Measurements from ENCODE around the gene TCAIM. TPM values are rescaled to one million over a fixed set of nuclear protein-coding genes. Genes with fewer than 3 reads are reported as not detected.

Gene TCAIM
- total RNA-seq, 4 donors from 2014 or later, result 15.5 to 26.9 (median 22.7) TPM

GRCh38 chr3:44329946-44330345 is 8.6 kb upstream of the TCAIM start:
- TF ChIP-seq CTCF (IDR thresholded peaks at IDR 0.05 in 4 of 5, conservative IDR thresholded peaks at IDR 0.05 in 1 of 5) (no peak), POLR2A (IDR thresholded peaks at IDR 0.05) (no peak)
- Histone ChIP-seq H3K4me3 (no peak overlapping the region), H3K36me3 (no peaks in the 10 kb centered on the region), H3K4me1 (no peaks in the 10 kb centered on the region), H3K9me3 (no peaks in the 10 kb centered on the region), H3K27me3 (no peaks in the 10 kb centered on the region), H3K27ac (no peak overlapping the region)
- DNase-seq (no peak), ATAC-seq (no peak)
- intact Hi-C loops (cut with DNase I; ENCODE audit: low total_unique reads) (loop anchor here (10.0 kb wide), 2 partner anchors 585 to 1325 kb away; no protein-coding TSS in a partner anchor), in situ Hi-C loops (cut with MboI; ENCODE audit: low sequenced_read_pairs in 4 of 4) (loop anchor here in 1 of 4 donors (10.0 to 25.0 kb wide), 2 partner anchors 182 to 295 kb away; partner anchors contain the start of gene ZNF197)

GRCh38 chr3:44330444-44330843 is 8.1 kb upstream of the TCAIM start:
- Histone ChIP-seq H3K27me3 (no peaks in the 10 kb centered on the region), H3K27ac (no peak overlapping the region), H3K4me1 (no peaks in the 10 kb centered on the region), H3K36me3 (no peaks in the 10 kb centered on the region), H3K9me3 (no peaks in the 10 kb centered on the region), H3K4me3 (no peak overlapping the region)
- ATAC-seq (no peak), DNase-seq (no peak)
- intact Hi-C loops (cut with DNase I; ENCODE audit: low total_unique reads) (loop anchor here (10.0 kb wide), 1 partner anchor 1326 kb away; no protein-coding TSS in a partner anchor), in situ Hi-C loops (cut with MboI; ENCODE audit: low sequenced_read_pairs in 4 of 4) (loop anchor here in 1 of 4 donors (25.0 kb wide), 1 partner anchor 182 kb away; no protein-coding TSS in a partner anchor)
- TF ChIP-seq CTCF (IDR thresholded peaks at IDR 0.05 in 4 of 5, conservative IDR thresholded peaks at IDR 0.05 in 1 of 5), result no peak
- TF ChIP-seq POLR2A (IDR thresholded peaks at IDR 0.05), result no peak

GRCh38 chr3:44334326-44334725 is 4.2 kb upstream of the TCAIM start:
- intact Hi-C loops (cut with DNase I; ENCODE audit: low total_unique reads) (loop anchor here (10.0 kb wide), 1 partner anchor 1330 kb away; no protein-coding TSS in a partner anchor), in situ Hi-C loops (cut with MboI; ENCODE audit: low sequenced_read_pairs in 4 of 4) (loop anchor here in 1 of 4 donors (25.0 kb wide), 1 partner anchor 178 kb away; no protein-coding TSS in a partner anchor)
- DNase-seq (no peak), ATAC-seq (no peak)
- Histone ChIP-seq H3K9me3 (no peaks in the 10 kb centered on the region), H3K4me3 (no peak overlapping the region), H3K27me3 (no peaks in the 10 kb centered on the region), H3K4me1 (peaks cover 8 to 10% of the 10 kb centered on the region in 2 donors), H3K27ac (no peak overlapping the region), H3K36me3 (no peaks in the 10 kb centered on the region)
- no peak for TF ChIP-seq POLR2A (IDR thresholded peaks at IDR 0.05)
- TF ChIP-seq CTCF (IDR thresholded peaks at IDR 0.05 in 4 of 5, conservative IDR thresholded peaks at IDR 0.05 in 1 of 5), result no peak

GRCh38 chr3:44337248-44337785 is 1.2 kb upstream of the TCAIM start:
- H3K36me3 ChIP-seq, result no peaks in the 10 kb centered on the region
- TF ChIP-seq POLR2A (IDR thresholded peaks at IDR 0.05), result no peak
- no peak for TF ChIP-seq CTCF (IDR thresholded peaks at IDR 0.05 in 4 of 5, conservative IDR thresholded peaks at IDR 0.05 in 1 of 5)
- DNase-seq, result no peak
- H3K9me3 ChIP-seq, result no peaks in the 10 kb centered on the region
- H3K4me1 ChIP-seq, result peaks cover 26 to 34% of the 10 kb centered on the region in 2 donors
- ATAC-seq, result no peak
- peak overlapping the region; percentile 77 to 95 (median 86) for H3K4me3 ChIP-seq
- in situ Hi-C loops (cut with MboI; ENCODE audit: low sequenced_read_pairs in 4 of 4), result loop anchor here in 1 of 4 donors (25.0 kb wide), 1 partner anchor 175 kb away; no protein-coding TSS in a partner anchor
- H3K27ac ChIP-seq, result peak overlapping the region; percentile 91 to 99 (median 98)
- intact Hi-C loops (cut with DNase I; ENCODE audit: low total_unique reads), result loop anchor here (5.0 to 10.0 kb wide), 5 partner anchors 105 to 1333 kb away; partner anchors contain the start of genes KIAA1143, KIF15 and ZNF197
- no peaks in the 10 kb centered on the region for H3K27me3 ChIP-seq
